Calu3 (cell line): Measurements from ENCODE around the gene ASCL2. TPM values are rescaled to one million over a fixed set of nuclear protein-coding genes. Genes with fewer than 3 reads are reported as not detected.

Experiments used
- BruUV-seq: library from RNA; stranded (reverse); fragments of 400-500 nt; replicated peaks from 2 replicates; lab custom pipeline; 2021; lab: Mats Ljungman, UMichigan
- CTCF ChIA-PET: fragments of 300-600 bp; sonication (Branson Sonifier 250); formaldehyde crosslinking; loops from one replicate; lab custom pipeline; 2022; ENCODE audit warnings: antibody characterized with exemption; lab: Charles Lee
- DNase-seq: peaks from one replicate; pipeline ENCODE4 v3.0.0; 2022
- H3K27ac Mint-ChIP-seq: one replicate; pipeline ENCODE4 v1.8.0; 2022; ENCODE audit warnings: mixed read lengths; ENCODE audit not compliant: unreplicated experiment
- H3K27me3 Mint-ChIP-seq: one replicate; pipeline ENCODE4 v1.8.0; 2022; ENCODE audit warnings: mixed read lengths; ENCODE audit not compliant: unreplicated experiment
- H3K36me3 Mint-ChIP-seq: one replicate; pipeline ENCODE4 v1.8.0; 2022; ENCODE audit warnings: mild to moderate bottlenecking, moderate library complexity, mixed read lengths; ENCODE audit not compliant: insufficient read depth, unreplicated experiment
- H3K4me1 Mint-ChIP-seq: one replicate; pipeline ENCODE4 v1.8.0; 2022; ENCODE audit warnings: mild to moderate bottlenecking, low read depth, mixed read lengths; ENCODE audit not compliant: unreplicated experiment
- H3K4me3 Mint-ChIP-seq: one replicate; pipeline ENCODE4 v1.8.0; 2022; ENCODE audit warnings: mild to moderate bottlenecking, low read depth, moderate library complexity, mixed read lengths; ENCODE audit not compliant: unreplicated experiment
- H3K9me3 Mint-ChIP-seq: one replicate; pipeline ENCODE4 v1.8.0; 2022; ENCODE audit warnings: low read depth, mixed read lengths; ENCODE audit not compliant: unreplicated experiment
- intact Hi-C: fragments of 100-400 bp; cut with micrococcal nuclease; formaldehyde crosslinking; loops from one replicate; pipeline ENCODE4 v1.10.0; 2022; ENCODE audit not compliant: unreplicated experiment
- total RNA-seq: library from RNA; stranded (reverse); gene quantifications from 2 replicates; pipeline ENCODE4 v1.2.3, GENCODE V29; 2022
- TF ChIP-seq, protein P1 (sequence below): fragments of 200-600 bp; IDR thresholded peaks from one replicate; pipeline ENCODE4 v1.8.0; 2022; ENCODE audit warnings: antibody characterized with exemption; ENCODE audit not compliant: unreplicated experiment

Gene ASCL2
- total RNA-seq, 1 experiment from 2014 or later, result not detected

DNA sequence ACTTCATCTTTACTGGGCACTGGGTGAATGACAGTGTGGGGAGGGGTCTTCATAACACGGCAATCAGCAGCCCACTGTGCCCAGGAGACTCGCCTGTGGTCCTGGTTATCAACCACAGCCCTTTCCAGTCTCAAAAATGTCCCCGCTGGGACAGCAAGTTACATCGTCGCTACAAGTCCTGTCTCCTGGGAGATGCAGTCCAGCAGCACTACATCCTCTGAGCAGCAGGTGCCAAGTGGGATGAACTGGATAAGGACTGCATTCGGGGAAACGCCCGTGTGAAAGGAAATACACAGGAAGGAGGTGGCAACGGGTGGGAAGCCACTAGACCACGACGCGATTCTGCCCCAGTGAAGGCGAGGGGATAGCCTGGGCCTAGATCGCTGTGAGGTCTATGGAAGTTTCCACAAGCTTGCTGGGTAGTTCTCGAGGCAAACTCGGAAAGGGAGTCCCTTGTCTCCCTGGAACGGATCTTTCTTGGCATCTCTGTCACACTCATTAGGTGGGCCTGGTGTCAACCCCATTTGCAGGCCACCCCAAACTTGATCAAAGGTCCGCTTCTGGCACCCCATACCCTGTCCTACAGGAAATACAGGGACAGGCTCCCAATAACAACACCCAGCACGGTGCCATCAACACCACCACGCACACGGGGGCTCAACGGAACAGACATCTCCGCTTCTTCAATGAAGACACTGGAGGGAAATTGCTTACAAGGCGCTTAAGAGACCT is 4.4 kb downstream of the ASCL2 start:
- BruUV-seq, result no TSS peak
- no peak for DNase-seq
- Mint-ChIP-seq H3K36me3 (no peaks in the 10 kb centered on the region), H3K27ac (no peak overlapping the region), H3K4me1 (no peaks in the 10 kb centered on the region), H3K4me3 (no peak overlapping the region), H3K27me3 (peaks cover 70% of the 10 kb centered on the region), H3K9me3 (no peaks in the 10 kb centered on the region)
- intact Hi-C loops, result no loop called here
- TF ChIP-seq, protein P1, sequence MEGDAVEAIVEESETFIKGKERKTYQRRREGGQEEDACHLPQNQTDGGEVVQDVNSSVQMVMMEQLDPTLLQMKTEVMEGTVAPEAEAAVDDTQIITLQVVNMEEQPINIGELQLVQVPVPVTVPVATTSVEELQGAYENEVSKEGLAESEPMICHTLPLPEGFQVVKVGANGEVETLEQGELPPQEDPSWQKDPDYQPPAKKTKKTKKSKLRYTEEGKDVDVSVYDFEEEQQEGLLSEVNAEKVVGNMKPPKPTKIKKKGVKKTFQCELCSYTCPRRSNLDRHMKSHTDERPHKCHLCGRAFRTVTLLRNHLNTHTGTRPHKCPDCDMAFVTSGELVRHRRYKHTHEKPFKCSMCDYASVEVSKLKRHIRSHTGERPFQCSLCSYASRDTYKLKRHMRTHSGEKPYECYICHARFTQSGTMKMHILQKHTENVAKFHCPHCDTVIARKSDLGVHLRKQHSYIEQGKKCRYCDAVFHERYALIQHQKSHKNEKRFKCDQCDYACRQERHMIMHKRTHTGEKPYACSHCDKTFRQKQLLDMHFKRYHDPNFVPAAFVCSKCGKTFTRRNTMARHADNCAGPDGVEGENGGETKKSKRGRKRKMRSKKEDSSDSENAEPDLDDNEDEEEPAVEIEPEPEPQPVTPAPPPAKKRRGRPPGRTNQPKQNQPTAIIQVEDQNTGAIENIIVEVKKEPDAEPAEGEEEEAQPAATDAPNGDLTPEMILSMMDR, result no peak
- CTCF ChIA-PET, result no interaction called here

GRCh38 chr11:2265396-2265795 is 5.0 kb downstream of the ASCL2 start:
- TF ChIP-seq, protein P1, result no peak
- Mint-ChIP-seq H3K27me3 (peaks cover 75% of the 10 kb centered on the region), H3K9me3 (no peaks in the 10 kb centered on the region), H3K27ac (no peak overlapping the region), H3K4me1 (no peaks in the 10 kb centered on the region), H3K36me3 (no peaks in the 10 kb centered on the region), H3K4me3 (no peak overlapping the region)
- CTCF ChIA-PET, result no interaction called here
- intact Hi-C loops, result no loop called here
- no TSS peak for BruUV-seq
- no peak for DNase-seq

DNA sequence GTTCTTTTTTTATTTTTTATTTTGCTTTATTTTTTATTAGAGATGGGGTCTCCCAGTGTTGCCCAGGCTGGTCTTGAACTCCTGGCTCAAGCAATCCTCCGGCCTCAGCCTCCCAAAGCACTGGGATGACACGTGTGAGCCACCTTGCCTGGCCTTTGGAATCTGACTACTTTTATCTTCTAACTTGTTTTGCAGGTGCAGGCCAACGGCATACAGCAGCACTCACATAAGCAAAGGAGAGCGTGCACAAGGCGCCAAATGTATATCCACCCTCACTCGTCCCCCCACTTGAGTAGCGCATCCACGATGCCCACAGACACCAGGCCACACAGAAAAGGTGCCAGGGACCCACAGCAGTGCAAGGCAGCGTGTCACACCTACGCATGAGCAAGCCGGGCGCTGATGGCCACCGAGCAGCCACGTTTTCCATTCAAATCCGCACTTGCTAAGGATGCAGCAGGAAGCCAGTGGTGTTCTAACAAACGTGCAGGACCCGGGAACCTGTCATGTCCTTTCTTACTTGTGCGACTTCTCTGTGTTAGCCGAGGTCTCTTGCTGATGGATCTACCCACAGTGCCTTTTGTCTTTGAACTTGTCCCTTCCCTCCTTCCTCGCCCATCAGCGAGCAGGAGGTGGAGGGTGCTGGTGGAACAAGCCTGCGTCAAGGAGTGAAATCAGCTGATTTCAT is 5.9 kb downstream of the ASCL2 start:
- H3K9me3 Mint-ChIP-seq, result no peaks in the 10 kb centered on the region
- no TSS peak for BruUV-seq
- no peak overlapping the region for H3K27ac Mint-ChIP-seq
- no peaks in the 10 kb centered on the region for H3K36me3 Mint-ChIP-seq
- H3K27me3 Mint-ChIP-seq, result peaks cover 84% of the 10 kb centered on the region
- H3K4me1 Mint-ChIP-seq, result no peaks in the 10 kb centered on the region
- CTCF ChIA-PET, result no interaction called here
- no peak overlapping the region for H3K4me3 Mint-ChIP-seq
- DNase-seq, result no peak
- TF ChIP-seq, protein P1, result no peak
- intact Hi-C loops, result no loop called here

DNA sequence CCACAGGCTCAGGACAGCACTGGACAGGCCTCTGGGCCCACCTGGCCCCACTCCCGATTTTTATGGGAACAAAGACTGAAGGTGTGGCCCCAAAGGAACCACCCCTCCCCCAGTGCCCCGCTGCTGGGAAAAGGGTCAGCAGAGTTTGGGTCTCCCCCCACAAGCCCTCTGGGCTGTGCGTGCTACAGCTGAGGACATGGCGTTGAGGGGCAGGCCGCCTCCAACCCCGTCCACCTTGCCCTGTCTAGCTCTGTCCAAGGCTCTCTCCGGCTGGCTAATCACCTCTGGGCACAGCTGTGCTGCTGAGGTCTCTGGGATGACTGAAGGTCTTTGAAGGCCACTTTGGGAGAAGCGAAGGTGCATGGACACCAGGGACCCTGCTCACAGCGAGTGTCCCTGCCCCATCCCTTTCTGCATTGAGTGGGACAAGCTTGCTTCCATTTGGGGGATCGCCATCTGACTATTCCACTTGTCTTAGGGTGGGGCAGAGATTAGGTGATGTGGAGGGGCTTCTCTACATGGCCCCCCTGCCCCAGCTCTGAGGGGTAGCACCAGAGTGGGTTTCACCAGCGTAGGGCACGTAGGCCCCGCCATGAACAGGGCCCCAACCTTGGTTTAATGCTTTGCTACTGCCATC is 6.5 kb downstream of the ASCL2 start:
- BruUV-seq, result no TSS peak
- intact Hi-C loops, result no loop called here

More for the DNA sequence above, 6.5 kb downstream of the ASCL2 start:
- no peak overlapping the region for H3K27ac Mint-ChIP-seq
- TF ChIP-seq, protein P1, result no peak
- no peaks in the 10 kb centered on the region for H3K9me3 Mint-ChIP-seq
- H3K4me3 Mint-ChIP-seq, result no peak overlapping the region
- no peak for DNase-seq
- H3K27me3 Mint-ChIP-seq, result peaks cover 85% of the 10 kb centered on the region
- CTCF ChIA-PET, result no interaction called here
- H3K36me3 Mint-ChIP-seq, result no peaks in the 10 kb centered on the region
- H3K4me1 Mint-ChIP-seq, result no peaks in the 10 kb centered on the region
